Smooth muscle cell of the brain vasculature (primary cell): Measurements from ENCODE around the gene FCSK.
"Not testable (repeated sequence)": the region's sequence is repeated elsewhere in the genome, so short reads cannot be mapped to it uniquely, and the experiment has no call there.

Experiments
- DNase-seq: peaks from one replicate; pipeline ENCODE4 v3.0.0-alpha.2; 2012; ENCODE audit warnings: low read depth, low spot score

The FCSK gene

GRCh38 chr16:70432356-70432722 is 22.1 kb upstream of the FCSK start:
- DNase-seq, result no peak

DNA sequence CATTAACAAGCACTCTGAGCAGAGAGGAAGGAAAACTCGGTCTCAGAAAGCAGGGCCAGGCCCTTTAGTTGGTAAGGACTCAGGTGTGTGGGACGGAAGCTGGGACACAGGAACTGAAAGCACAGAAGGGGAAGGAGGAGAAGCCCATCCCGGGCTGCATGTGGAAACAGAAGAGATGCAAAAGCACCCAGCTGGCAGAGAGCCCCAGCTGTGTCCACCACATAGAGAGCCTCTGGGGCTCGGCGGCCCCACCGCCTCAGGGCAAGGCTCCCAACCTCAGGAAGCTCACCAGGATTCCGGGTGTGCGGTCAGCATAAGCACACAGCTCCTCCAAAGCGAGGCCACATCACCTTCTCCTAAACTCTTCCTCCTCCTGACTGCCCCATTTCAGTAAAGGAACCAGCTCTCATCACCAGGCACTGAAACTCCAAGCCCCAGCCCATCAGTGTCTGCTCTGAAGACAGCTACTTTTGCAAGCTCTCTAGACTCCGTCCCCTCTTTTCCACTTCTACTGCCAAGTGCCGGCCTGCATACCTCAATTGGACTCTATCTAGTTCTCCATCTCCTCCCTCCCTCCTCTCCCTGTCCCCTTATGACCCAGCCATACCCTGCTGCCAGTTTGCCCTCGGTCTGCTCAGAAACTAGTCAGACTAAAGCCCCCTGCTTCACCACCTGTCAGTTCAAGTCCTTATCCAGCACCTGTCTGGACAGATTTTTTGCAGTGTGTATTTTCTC is 21.5 kb upstream of the FCSK start:
- DNase-seq, result no peak

DNA sequence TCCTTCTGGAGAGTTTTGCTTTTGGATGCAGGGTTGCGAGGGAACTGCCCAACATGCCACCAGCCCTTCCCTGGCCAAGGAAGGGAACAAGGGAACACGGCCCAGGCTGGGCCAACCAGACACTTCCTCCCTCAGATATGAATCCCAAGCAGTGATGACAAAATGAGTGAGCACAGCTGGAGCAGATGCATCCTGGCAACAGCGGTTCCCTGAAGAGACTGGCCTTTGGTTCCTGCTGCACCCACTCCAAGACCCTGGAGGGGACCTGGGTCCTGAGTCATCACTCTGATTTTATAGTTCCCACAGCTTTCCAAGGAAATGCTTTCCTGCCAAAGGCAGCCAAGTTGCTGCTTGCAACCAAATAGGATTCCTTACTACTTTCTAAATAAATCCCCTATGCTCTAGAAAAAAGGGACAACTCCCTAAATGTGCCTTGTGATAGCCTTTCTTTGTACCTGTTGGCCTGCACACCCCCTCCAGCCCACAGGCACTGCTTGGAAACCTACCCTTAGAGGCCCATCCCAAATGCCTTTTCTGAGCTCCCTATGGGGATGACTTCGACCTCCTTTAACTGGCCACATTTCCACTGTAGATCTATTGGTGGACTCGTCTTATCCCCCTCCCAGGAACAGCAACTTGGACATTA is 20.8 kb upstream of the FCSK start:
- no peak for DNase-seq

DNA sequence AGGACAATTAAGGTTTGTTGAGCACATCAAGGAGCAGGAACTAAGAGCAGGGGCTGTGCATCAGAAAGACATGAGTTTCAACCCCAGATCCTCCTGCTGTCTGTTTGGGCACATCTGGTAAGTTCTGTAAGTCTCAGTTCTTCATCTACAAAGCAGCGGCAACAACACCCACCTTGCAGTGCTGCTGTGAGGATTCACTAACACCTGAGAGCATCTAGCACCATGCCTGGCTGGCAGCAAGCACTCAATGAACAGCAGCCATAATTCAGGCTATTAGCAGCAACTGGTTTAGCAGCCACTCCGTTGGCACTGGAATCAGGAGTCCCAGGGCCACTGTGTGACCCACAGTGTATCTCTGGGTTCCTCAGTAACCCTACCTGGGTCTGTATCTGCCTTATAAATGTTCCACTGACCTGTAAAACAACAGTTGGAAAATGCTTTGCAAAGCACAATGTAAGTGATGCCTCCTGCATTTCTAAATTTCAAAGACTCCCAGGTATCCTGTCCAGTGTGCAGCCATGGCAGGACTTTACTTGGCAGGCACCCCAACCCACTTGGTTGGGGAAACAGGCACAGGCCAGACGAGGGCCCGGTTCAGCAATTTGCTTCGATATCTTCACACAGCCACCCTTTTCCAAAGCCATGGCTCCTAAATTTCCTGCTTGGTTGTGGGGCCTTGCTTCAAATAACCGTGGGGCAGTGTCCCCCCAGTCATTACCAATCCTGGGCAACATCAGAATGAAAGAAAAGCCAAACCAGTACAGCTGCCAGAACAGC is 19.7 kb upstream of the FCSK start:
- DNase-seq, result no peak

DNA sequence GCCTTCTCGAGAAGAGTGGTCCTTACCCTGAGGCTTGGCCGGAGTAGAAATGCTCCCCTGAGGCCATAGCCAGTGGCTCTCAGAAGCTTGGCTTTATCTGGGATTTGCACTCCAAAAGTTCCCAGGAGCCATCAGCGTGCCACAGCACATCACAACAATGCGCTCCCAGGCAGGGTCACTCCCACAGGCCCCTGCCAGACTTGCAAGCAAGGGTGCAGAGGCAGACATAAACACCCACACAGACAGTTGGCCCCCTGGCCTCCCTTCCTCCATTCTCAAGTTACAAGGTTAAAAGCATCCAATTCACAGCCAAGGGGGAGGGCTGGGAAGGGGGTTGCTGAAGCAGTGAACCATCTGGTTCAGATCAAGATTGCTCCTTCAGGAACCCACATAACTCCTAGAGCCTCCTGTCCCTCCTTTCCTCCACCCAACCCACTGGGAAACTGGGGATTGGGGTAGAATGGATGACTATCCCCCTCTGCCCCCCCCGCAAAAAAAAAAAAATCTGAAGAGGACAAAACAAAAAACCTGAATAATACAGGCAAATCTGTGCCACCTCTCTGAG is 17.3 kb upstream of the FCSK start:
- DNase-seq, result peak; percentile 78

DNA sequence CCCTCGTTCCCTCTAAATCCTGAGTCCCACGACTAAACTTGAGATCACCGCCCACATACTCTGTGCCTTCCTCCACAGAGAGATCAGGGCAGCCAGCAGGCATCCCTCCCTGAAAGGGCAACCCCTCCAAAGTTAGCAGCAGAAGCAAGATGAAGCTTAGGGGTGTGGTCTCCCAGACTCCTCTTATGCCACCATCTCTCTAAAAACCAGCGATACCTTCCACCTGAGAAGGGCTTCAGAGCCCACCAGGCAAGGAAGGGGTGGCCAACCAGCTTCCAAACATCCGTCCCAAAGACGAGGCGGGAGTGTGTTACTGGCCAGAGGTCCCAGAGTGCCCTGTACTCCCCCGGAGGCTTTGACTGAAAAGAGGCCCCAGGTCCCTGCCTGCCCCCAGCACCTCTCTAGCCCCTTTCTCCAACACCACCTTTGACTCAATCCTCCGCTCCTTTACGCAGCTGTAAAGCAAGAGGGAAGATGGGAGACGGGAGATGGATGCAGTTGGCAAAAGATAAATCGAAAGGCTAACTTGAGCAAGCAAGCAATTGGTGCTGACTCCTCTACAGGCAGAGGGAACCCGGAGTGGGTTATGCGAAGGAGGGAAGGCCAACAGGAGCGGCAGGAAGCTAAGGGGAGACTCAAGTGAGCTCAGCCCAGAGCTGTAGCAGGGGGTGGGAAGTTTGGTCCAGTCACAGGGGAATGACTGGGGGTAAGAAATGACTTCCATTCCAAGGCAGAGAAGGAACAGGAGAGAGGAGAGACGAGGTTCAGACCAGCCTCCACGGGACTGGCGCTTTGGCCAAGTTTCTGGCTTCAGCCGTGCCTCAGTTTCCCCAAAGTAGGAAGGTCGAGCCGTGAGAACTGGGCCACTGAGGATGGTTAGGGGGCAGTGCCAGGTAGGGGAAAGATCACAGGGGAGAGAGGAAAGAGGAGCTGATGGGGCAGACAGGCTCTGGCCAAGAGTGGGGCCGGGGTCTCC is 16.5 kb upstream of the FCSK start:
- DNase-seq, result no peak

- no peak for DNase-seq
Measured at GRCh38 chr16:70438585-70438968, 15.8 kb upstream of the FCSK start.

DNA sequence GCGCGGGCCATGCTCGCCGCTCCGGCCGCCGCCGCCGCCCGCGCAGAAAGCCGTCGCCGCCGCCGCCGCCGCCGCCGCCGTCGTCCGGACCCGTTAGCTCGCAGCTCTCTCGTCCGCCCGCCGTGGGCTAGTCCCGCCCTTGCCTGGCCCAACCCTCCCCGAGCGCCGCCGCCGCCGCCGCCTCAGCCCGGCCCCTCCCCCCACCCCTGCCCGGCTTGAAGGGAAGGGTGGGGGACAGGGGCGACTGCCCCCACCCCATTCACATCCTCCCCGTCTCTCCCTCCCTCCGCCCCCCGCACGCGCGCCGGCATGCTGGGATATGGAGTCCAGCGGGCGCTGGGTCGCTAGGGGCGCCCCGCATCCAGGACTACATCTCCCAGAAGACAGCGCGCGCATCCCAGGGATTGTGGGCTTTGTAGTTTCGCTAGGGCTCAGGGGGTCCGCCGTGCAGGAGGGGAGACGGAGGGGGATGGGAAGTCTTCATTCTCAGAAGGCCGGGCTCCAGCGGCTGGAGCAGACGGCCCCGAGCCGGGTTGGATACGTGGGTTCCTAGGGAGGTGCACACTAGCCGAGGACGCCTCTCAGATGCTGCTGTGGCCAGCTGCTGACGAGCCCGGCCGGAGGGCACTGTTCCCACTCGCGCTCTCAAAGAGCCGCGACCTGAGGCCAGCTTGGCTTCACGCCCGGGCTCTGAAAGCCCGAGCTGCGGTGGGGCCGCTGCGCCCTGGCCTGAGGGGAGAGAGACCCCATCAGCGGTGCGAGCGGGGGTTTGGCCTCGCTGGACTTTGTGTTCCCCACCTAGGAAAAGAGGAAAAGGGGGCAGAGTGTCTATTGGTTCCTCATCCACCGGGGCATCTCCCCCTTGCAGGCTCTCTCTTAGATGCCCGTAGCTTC is 15.2 kb upstream of the FCSK start, which contains the start of gene ST3GAL2:
ST3GAL2 (minus strand) TSS at position 132 of the 894 bp plus-strand sequence. CDS start 40,570 bp downstream, outside the sequence.
- DNase-seq, result peak; percentile 86

DNA sequence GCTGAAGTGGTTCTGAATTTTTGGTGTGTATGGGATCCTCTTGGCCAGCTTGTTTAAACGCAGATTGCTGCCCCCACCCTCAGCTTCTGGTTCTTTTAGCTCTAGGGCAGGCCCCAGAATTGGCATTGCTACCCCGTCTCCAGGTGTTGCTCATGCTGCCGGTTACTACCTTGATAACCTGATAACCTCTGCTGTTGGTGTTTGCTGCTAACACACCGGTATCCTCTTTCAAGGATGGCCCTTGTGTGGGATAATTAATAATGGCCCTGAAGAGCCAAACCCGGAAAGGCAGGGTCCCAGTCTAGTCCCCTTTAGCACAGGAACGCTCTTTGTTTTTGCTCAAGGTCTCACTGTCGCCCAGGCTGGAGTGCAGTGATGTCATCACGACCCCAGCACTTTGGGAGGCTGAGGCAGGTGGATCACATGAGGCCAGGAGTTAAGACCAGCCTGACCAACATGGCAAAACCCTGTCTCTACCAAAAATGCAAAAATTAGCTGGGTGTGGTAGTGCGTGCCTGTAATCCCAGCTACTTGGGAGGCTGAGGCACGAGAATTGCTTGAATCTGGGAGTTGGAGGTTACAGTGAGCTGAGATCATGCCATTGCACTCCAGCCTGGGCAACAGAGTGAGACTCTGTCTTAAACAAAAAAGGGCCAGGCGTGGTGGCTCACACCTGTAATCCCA is 14.2 kb upstream of the FCSK start:
- DNase-seq, result no peak

DNA sequence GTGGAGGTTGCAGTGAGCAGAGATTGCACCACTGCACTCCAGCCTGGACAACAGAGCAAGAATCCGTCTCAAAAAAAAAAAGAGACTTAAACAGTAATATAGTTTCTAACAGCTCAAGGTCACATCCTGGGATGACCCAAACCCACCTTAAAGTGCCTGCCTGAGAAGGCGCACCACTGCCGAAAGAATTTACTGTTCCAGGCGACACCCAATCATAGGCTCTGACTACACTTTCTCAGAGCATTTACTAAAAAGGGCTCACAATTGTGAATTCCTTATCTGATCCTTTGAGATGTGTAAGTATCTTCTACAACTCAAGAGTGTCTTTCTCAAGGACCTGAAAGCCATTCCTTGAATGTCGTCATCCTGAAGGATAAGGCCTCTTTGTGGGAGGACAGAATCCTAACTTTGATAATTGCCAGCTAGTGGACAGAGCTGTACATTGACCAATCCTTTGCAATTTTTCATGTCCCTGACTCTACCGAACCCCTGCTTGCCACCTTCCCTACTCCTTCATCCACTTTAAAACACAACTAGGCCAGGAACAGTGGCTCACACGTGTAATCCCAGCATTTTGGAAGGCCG is 12.9 kb upstream of the FCSK start:
- DNase-seq, result no peak

GRCh38 chr16:70442344-70442743 is 12.1 kb upstream of the FCSK start:
- DNase-seq, result no peak

GRCh38 chr16:70444249-70445063 is 9.9 kb upstream of the FCSK start:
- DNase-seq, result no peak

DNA sequence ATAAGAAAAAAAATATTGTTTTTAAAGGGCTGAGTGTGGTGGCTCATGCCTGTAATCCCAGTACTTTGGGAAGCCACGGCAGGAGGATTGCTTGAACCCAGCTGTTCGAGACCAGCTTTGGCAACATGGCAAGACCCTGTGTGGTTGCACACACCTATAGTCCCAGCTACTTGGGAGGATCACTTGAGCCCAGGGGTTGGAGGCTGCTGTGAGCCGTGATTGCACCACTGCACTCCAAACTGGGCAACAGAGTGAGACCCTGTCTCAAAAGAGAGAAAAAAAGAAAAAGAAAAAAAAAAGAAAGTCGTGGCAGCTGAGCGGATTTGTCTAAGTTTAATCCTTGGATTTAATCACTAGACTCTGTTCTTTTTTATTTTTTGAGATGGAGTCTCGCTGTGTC is 6.3 kb upstream of the FCSK start:
- DNase-seq, result no peak

DNA sequence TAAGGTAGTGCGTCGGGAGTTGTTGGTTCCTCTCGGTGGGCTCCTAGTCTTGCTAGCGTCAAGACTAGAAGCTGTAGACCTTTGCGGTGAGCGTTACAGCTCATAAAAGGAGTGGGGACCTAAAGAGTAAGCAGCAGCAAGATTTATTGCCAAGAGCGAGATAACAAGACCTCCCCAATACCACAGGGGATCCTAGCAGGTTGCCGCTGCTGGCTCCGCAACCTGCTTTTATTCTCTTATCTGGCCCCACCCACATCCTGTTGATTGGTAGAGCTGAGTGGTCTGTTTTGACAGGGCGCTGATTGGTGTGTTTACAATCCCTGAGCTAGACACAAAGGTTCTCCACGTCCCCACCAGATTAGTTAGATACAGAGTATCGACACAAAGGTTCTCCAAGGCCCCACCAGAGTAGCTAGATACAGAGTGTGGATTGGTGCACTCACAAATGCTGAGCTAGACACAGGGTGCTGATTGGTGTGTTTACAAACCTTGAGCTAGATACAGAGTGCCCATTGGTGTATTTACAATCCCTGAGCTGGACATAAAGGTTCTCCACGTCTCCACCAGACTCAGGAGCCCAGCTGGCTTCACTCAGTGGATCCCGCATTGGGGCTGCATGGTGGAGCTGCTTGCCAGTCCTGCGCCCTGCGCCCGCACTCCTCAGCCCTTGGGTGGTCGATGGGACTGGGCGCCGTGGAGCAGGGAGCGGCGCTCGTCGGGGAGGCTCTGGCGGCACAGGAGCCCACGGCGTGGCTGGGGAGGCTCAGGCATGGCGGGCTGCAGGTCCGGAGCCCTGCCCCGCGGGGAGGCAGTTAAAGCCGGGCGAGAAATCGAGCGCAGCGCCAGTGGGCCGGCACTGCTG is 4.0 kb upstream of the FCSK start:
- DNase-seq, result not testable (repeated sequence)

DNA sequence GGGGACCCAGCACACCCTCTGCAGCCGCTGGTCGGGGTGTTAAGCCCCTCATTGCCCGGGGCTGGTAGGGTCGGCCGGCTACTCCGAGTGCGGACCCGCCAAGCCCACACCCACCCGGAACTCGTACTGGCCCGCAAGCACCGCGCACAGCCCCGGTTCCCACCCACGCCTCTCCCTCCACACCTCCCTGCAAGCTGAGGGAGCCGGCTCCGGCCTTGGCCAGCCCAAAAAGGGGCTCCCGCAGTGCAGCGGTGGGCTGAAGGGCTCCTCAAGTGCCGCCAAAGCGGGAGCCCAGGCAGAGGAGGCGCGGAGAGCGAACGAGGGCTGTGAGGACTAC is 3.4 kb upstream of the FCSK start:
- not testable (repeated sequence) for DNase-seq

- no peak for DNase-seq
Measured at GRCh38 chr16:70453117-70453891, 1.1 kb upstream of the FCSK start.

DNA sequence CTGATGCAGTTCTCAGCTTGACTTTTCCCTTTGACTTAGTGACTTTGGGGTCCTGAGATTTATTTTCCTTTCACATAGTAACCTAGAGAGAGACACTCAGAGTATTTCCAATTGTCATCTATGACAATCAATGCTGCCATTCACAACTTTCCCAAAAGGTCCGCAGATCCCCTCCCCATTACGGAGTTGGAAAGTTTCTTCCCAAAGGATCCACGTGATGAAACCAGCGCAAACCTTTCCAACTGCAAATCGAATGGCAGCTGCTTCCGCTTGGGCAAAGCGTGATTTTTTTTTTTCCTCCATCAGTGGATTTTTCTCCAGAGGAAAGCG is 538 bp upstream of the FCSK start:
- no peak for DNase-seq
